Ramos (cell line): ENCODE measurements around the gene CTXND2.

Source experiments
- in situ Hi-C: fragments of 300-500 bp; cut with MboI; formaldehyde crosslinking; loops from one replicate; pipeline ENCODE4 v1.14.3; 2022; ENCODE audit warnings: low sequenced_read_pairs; ENCODE audit not compliant: unreplicated experiment

CTXND2 gene

GRCh38 chr1:150955280-150955679, 68.3 kb downstream of the CTXND2 start:
- in situ Hi-C loops = no loop called here

- in situ Hi-C loops = no loop called here
These were observed 70.7 kb downstream of the CTXND2 start for GRCh38 chr1:150957666-150958065.

- in situ Hi-C loops = no loop called here
These were observed 73.7 kb downstream of the CTXND2 start for GRCh38 chr1:150960646-150961045.

- in situ Hi-C loops = no loop called here
These were observed 74.8 kb downstream of the CTXND2 start for GRCh38 chr1:150961756-150962155.
